Stimulated activated CD4-positive, alpha-beta T cell treated with anti-CD3 and anti-CD28 coated beads, Interleukin-12 subunit alpha, Interleukin-12 subunit beta, amount 100 ng/mL, for 4 hours (primary cell): ENCODE data around the gene LY6G6D.

ENCODE experiments used
- DNase-seq: peaks from one replicate; pipeline ENCODE4 v3.0.0-alpha.2; 2020

Gene LY6G6D

GRCh38 chr6:31767096-31767645, 52.0 kb downstream of the LY6G6D start:
- DNase-seq, result no peak
